Measurements from ENCODE around the gene FOXB1. TPM values are rescaled to one million over a fixed set of nuclear protein-coding genes. Genes with fewer than 3 reads are reported as not detected.

Gene FOXB1
- total RNA-seq, 1 donor from 2014 or later: not detected

DNA sequence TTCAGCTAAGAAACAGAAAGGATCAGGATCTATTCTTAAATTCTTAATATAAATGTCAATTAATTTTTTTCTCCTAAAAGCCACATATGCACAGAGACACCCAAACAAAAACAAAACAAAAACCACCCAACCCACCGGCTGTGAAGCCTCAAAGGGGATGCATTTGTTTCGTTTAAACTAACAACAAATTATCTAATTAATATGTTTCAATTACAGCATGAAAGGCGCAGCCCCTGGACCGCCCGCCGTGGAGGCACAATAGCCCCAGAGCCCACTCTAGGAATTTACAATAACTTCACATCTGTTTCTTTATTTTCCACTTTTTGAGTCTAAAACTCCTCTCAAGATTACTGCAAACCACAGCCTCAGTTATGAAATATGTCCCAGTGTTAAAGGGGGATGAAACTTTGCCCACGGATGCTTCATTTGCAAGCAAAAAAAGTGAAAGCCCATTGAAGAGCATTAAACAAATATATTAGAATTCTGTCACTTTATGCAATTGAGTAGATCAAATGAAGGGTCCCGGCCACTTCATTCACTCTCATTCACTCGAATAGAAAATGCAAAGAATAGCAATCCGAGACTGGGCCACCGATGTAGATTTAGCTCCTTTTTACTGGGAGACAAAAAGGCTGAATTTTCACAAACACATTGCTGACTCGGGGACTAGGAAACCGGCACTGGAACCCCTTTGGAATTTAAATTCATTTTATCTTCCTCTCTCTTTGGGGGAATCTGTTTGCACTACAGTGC is 6.0 kb downstream of the FOXB1 start:
- peaks cover 2% of the 10 kb centered on the region for H3K9me3 Mint-ChIP-seq (ENCODE audit: unreplicated experiment)
- peaks cover 7% of the 10 kb centered on the region for H3K4me1 Mint-ChIP-seq (ENCODE audit: low read depth, unreplicated experiment)
- no peak overlapping the region for H3K27ac Mint-ChIP-seq (ENCODE audit: unreplicated experiment)
- peaks cover 20% of the 10 kb centered on the region for H3K27me3 Mint-ChIP-seq (ENCODE audit: unreplicated experiment)
- no peaks in the 10 kb centered on the region for H3K36me3 Mint-ChIP-seq (ENCODE audit: unreplicated experiment)
- H3K4me3 Mint-ChIP-seq (ENCODE audit: unreplicated experiment): no peak overlapping the region
- TF ChIP-seq, protein P1, sequence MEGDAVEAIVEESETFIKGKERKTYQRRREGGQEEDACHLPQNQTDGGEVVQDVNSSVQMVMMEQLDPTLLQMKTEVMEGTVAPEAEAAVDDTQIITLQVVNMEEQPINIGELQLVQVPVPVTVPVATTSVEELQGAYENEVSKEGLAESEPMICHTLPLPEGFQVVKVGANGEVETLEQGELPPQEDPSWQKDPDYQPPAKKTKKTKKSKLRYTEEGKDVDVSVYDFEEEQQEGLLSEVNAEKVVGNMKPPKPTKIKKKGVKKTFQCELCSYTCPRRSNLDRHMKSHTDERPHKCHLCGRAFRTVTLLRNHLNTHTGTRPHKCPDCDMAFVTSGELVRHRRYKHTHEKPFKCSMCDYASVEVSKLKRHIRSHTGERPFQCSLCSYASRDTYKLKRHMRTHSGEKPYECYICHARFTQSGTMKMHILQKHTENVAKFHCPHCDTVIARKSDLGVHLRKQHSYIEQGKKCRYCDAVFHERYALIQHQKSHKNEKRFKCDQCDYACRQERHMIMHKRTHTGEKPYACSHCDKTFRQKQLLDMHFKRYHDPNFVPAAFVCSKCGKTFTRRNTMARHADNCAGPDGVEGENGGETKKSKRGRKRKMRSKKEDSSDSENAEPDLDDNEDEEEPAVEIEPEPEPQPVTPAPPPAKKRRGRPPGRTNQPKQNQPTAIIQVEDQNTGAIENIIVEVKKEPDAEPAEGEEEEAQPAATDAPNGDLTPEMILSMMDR (IDR thresholded peaks at IDR 0.05; ENCODE audit: partially characterized antibody, unreplicated experiment): no peak
- DNase-seq: no peak

DNA sequence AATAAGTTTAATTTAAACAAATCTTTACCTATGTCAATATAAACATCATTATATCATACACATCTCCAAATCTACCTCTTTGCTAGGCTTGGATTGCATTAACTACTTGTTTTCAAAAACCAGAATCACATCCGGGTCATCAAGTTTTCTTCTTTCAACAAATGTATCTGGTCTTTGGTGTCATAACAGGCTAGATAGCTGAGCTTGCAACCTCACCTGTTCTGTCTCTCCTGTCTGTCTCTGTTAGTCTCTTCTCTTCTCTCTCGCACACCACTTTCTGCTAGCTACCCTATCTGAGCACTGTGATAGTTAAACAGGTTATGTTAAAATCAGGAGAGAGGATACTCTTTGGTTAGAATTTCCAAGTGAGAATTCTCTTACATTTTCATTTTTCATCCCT is 6.7 kb downstream of the FOXB1 start:
- Mint-ChIP-seq H3K4me3 (ENCODE audit: unreplicated experiment) (no peak overlapping the region), H3K27me3 (ENCODE audit: unreplicated experiment) (peaks cover 15% of the 10 kb centered on the region), H3K4me1 (ENCODE audit: low read depth, unreplicated experiment) (peaks cover 4% of the 10 kb centered on the region), H3K27ac (ENCODE audit: unreplicated experiment) (no peak overlapping the region), H3K36me3 (ENCODE audit: unreplicated experiment) (no peaks in the 10 kb centered on the region), H3K9me3 (ENCODE audit: unreplicated experiment) (peaks cover 2% of the 10 kb centered on the region)
- TF ChIP-seq, protein P1 (IDR thresholded peaks at IDR 0.05; ENCODE audit: partially characterized antibody, unreplicated experiment): no peak
- DNase-seq: no peak

DNA sequence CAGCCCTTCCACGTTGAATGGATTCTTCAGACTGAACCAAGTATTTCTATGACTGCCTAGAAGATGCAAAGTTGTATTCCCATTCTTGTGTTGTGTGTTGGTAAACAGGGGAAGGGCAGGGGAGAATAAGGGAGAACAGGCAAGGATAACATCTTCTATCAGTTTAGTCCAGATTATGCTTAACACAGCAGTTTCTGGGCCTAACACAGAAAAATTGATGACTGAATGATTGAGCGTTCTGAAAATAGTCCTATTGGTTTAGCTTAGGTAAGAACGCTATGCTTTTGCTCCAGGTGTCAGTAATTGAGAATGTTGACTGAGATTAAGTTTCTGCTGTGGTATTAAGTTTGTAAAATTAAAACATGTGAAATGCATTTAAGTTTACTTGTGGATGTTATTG is 8.6 kb downstream of the FOXB1 start:
- TF ChIP-seq, protein P1 (IDR thresholded peaks at IDR 0.05; ENCODE audit: partially characterized antibody, unreplicated experiment): no peak
- DNase-seq: no peak
- Mint-ChIP-seq H3K27ac (ENCODE audit: unreplicated experiment) (no peak overlapping the region), H3K4me3 (ENCODE audit: unreplicated experiment) (no peak overlapping the region), H3K36me3 (ENCODE audit: unreplicated experiment) (peaks cover 7% of the 10 kb centered on the region), H3K27me3 (ENCODE audit: unreplicated experiment) (peaks cover 7% of the 10 kb centered on the region), H3K4me1 (ENCODE audit: low read depth, unreplicated experiment) (no peaks in the 10 kb centered on the region), H3K9me3 (ENCODE audit: unreplicated experiment) (peaks cover 6% of the 10 kb centered on the region)

DNA sequence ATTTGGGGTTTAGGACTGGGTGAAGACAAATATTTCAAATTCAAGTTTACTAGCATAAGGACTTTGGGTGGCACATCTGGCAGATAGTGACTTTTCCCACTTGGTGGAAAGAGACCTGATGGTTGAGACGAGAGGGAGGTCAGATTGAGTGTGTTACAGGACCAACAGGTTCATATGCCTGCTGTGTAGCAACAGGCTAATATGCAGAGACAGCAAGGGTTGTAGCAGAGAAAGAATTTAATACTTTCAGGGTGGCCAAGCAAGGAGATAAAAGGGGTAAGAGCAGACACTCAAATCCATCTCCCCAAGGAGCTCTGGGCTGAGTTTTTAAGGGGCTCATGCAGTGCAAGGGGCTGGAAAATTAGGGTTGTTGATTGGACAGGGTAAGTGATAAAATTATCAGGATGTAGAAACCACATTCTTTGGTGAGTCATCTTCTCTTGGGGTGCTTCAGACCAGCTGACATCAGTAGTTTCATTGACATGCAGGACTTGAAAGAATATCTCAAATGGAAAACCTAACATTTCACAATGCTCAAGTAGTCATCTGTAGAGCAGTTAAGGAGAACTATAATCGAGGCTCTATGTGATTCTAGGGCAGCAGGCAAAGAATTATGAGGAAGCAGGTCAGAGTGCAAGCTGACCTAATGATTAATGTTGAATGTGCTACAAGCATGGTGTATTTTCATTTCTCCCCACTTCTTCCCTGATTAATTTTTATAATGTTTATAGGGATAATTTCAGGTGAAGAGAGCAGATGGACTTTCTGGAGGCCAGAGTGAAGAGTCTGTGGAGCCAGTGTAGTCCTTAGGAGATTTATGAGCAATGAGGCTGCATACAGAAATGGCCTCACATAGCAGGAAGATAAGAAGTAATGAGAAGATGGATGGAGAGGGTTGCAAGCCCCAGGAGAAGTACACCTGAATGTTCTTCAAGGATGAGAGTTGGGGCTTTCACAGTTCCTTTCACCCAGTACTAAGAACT is 13.7 kb downstream of the FOXB1 start:
- no peaks in the 10 kb centered on the region for H3K27me3 Mint-ChIP-seq (ENCODE audit: unreplicated experiment)
- H3K36me3 Mint-ChIP-seq (ENCODE audit: unreplicated experiment): peaks cover 10% of the 10 kb centered on the region
- DNase-seq: no peak
- no peaks in the 10 kb centered on the region for H3K4me1 Mint-ChIP-seq (ENCODE audit: low read depth, unreplicated experiment)
- H3K9me3 Mint-ChIP-seq (ENCODE audit: unreplicated experiment): peaks cover 3% of the 10 kb centered on the region
- TF ChIP-seq, protein P1 (IDR thresholded peaks at IDR 0.05; ENCODE audit: partially characterized antibody, unreplicated experiment): no peak
- no peak overlapping the region for H3K4me3 Mint-ChIP-seq (ENCODE audit: unreplicated experiment)
- no peak overlapping the region for H3K27ac Mint-ChIP-seq (ENCODE audit: unreplicated experiment)

Measured in glutamatergic neuron (in vitro differentiated cells).